HG03280 (cell line): ENCODE results near the gene SLC17A2.
"Not testable (repeated sequence)": the region's sequence is repeated elsewhere in the genome, so short reads cannot be mapped to it uniquely, and the experiment has no call there.

Experiments used
- ATAC-seq: cut with Tn5 transposase; IDR thresholded peaks from one replicate; pipeline ENCODE4 v1.9.1; 2021; ENCODE audit warnings: mild to moderate bottlenecking, moderate library complexity; ENCODE audit not compliant: unreplicated experiment

The SLC17A2 gene

DNA sequence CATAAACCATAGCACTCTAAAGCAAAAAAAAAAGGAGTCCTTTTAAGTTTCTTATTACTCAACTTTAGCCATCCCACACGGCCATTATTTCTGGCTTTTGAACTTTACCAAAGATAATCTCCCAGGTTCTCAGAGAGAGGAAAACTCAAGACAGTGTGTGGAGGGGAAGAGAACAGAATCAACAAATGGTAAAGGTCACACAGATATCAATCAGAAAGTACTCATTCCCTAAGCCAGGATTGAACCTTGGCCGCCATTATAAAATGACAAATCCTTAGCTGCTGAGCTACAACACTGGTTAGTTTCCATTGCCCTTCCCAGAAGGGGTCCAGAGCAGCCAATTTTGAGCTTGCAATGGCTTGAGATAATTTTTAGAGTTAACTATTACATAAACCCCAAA is 22.0 kb upstream of the SLC17A2 start:
- ATAC-seq: no peak

DNA sequence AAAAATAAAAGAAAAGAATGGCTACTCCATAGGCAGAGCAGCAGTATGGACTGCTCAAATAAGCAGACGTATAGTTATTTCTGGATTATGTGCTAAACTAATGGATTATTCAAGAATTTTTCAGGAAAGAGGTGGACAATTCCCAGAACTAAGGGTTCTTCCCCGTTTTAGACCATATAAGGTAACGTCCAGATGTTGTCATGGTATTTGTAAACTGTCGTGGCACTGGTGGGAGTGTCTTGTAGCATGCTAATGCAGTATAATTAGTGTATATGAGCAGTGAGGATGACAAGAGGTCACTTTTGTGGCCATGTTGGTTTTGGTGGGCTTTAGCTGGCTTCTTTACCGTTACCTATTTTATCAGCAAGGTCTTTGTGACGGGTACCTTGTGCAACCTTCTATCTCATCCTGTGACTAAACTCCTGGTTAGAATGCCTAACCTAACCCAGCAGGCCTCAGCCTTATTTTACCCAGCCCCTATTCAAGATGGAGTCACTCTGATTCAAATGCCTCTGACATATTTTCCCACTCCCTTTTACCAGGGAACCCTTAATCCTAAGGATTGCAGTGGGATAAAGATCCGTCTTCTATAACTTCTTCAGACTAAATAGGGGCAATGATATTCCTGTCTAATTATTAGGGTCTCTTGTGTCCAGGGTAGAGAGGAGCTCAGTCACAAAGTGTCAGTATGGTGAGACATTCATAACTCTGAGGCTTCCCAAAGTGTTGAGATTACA is 21.0 kb upstream of the SLC17A2 start:
- no peak for ATAC-seq

DNA sequence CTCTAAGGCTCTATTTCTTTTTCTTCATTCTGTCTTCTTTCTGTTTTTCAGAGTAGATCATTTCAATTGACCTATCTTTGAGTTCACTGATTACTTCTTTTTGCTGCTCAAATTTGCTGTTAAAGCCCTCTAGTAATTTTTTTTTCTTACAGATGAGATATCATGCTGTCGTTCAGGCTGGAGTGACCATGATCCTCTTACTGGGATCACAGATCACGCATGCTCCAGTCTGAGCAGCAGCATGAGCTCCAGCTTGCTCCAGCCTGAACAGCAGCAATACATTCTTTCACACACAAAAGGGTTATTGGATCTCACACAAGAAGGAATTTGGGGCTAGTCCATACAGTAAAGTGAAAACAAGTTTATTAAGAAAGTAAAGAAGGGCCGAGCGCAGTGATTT is 19.8 kb upstream of the SLC17A2 start:
- ATAC-seq: no peak

DNA sequence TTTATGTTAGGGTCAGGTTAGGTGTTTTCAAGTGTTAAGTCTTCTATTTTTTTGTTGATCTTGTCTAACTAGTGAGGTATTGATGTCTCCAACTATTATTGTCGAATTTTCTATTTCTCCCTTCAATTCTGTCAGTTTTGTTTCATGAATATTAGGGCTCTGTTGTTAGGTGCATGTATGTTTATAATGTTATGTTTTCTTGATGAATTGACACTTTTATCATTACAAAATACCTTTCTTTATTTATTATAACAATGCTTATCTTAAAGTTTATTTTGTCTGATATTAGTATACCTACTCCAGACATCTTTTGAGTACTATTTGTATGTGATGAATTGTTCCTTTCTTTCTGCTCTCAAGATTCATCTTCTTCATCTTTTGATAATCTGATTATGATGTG is 19.2 kb upstream of the SLC17A2 start:
- ATAC-seq: no peak

- ATAC-seq: not testable (repeated sequence)
These were observed 17.0 kb upstream of the SLC17A2 start for GRCh38 chr6:25947492-25947891.

DNA sequence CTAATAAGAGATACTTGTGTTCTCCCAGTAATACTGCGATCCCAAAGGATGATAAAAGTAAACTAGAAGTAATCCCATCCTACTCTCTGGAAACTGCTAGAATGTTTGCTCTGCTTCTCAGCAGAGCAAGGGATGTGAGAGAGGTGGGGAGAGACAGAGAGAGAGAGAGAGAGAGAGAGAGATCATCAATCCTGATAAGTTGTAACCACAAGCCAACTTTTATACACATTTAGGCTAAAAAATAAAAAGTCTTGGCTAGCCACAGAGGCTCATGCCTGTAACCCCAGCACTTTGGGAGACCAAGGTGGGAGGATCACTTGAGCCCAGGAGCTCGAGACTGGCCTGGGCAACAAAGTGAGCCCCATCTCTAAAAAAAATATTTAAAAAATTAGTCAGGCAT is 16.1 kb upstream of the SLC17A2 start:
- ATAC-seq: no peak

DNA sequence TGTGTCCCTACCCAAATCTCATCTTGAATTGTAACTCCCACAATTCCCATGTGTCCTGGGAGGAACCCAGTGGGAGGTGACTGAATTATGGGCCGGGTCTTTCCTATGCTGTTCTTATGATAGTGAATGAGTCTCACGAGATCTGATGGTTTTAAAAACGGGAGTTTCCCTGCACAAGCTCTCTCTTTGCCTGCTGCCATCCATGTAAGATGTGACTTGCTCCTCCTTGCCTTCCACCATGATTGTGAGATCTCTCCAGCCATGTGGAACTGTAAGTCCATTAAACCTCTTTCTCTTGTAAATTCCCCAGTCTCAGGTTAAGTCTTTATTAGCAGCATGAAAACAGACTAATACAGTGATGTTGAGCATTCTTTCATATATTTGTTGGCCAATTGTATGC is 15.2 kb upstream of the SLC17A2 start:
- ATAC-seq: not testable (repeated sequence)

GRCh38 chr6:25944688-25945574 is 14.4 kb upstream of the SLC17A2 start:
- ATAC-seq: peak; percentile 89

GRCh38 chr6:25943887-25944286 is 13.4 kb upstream of the SLC17A2 start:
- no peak for ATAC-seq

- ATAC-seq: no peak
These were observed 12.2 kb upstream of the SLC17A2 start for GRCh38 chr6:25942561-25943147.

GRCh38 chr6:25939593-25939992 is 9.1 kb upstream of the SLC17A2 start:
- no peak for ATAC-seq

DNA sequence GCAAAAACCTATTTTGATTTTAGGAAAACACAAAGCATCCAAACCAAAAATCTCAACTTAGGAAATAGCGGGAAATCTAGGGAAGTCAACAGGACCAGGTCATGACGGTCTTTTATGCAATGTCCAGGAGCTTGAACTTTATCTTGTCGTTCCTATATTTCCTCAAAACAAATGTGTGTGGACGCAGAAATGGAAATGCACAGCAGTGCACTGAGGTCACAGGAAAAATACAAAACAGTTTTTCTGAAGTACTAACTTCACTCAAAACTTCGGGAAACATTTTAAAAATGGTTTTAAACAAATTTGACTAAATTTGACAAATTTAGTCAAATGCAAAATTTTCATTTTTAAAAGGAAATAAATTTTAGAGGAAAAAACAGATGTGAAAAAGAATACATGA is 5.5 kb upstream of the SLC17A2 start:
- no peak for ATAC-seq

DNA sequence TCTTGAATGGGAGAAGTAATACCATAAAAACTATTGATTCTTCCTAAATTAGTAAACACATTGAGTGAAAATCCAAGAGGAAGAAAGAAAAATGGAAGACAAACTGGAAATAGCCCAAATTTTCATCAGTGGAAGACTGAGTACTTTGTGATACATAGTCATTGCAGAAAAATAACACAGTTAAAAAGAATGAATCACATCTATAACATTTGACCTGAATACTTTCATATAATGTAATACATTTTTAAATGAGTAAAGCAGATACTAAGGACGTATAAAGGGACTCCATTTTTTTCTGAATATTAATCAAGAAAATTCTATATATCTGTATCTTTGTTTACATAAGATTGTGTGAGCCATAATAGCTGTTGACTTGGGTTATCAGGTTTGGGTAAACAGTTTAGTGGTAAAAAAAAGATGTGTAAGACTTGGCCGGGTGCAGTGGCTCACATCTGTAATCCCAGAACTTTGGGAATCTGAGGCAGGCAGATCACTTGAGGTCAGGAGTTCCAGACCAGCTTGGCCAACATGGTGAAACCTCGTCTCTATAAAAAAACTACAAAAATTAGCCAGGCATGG is 4.3 kb upstream of the SLC17A2 start:
- no peak for ATAC-seq

- ATAC-seq: no peak
These were observed 3.7 kb upstream of the SLC17A2 start for GRCh38 chr6:25934156-25934555.

DNA sequence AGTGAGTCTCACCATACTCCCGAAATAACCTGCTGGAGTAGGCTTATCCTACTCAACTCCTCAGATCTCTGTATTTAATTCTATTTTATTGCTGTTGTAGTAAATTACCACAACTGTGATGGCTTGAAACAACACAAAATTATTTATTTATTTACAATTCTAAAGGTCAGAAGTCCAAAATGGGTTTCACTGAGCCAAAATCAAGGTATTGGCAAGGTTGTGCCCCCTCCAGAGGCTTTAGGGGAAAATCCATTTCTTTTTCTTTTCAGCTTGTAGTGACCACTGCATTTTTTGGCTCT is 869 bp upstream of the SLC17A2 start:
- ATAC-seq: no peak

DNA sequence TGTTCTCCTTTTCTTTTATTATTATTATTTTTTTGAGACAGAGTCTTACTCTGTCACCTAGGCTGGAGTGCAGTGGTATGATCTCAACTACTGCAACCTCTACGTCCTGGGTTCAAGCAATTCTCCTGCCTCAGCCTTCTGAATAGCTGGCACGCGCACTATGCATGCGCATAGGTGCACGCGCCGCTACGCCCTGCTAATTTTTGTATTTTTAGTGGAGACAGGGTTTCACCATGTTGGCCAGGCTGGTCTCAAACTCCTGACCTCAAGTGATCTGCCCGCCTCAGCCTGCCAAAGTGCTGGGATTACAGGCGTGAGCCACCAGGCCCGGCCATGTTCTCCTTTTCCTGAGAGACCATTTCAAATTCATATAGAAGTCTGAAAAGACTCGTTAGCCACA is 706 bp downstream of the SLC17A2 start:
- ATAC-seq: not testable (repeated sequence)

- no peak for ATAC-seq
These were observed 1.7 kb downstream of the SLC17A2 start for GRCh38 chr6:25928562-25929324.

DNA sequence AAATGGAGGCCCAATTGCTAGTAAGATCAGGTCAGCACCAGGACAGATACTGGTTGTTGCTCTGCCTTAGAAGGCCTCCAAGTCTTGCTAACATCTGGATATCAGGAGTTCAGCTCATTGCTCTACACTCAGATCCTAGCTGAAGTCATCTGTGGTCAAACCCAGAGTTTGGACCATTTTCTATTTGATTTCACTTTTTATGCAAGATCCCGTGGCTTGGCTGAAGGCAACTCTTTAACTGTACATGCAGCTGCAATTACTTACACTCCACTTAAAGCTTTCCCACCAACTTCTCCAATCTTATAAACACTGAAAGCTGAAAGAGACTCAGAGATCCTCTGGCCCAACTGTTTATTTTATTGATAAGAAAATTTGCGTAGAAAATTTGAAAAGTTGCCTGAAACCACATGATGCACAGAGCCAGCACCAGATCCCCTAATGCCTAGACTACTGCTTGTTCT is 2.7 kb downstream of the SLC17A2 start:
- ATAC-seq: no peak

DNA sequence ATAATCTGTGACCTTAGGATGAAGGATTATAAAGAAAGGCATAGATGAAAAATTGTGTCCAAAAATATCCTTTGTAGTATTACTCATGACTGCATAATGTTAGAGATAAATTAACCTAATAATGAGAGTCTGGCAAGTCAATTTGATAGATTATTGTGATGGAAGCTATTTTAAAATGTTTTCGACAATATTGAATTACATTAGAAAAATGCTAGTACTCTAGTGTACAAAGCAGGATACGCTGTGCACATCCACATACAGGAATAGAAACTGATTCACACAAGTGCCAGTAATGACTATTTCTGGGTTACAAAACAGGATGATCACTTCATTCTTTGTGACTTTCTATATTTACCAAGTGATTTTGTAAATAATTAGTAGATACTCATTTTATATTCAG is 3.3 kb downstream of the SLC17A2 start:
- no peak for ATAC-seq

DNA sequence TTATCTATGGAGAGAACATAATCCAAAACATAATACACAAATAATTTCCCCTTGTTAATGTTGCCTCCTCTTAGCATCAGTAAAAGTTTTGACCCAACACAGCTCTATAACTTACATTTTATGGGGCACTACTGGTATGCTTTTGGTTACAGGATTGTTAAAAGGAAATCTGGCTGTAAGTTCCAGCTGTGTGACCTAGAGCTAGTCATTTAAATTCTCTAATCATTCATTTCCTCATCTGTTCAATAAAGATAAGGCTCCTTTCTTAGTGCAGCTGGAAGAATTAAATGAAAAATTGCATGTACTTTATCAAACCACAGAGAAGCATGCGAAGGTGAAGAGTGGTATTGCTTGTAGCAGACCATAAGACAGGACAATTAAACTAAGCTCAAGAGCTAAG is 4.6 kb downstream of the SLC17A2 start:
- no peak for ATAC-seq

- ATAC-seq: no peak
These were observed 8.2 kb downstream of the SLC17A2 start for GRCh38 chr6:25922301-25922700.
